Stimulated activated CD4-positive, alpha-beta T cell treated with anti-CD3 and anti-CD28 coated beads, Interleukin-15, amount 100 ng/mL, for 1 hour (primary cell): ENCODE measurements around the gene ITPA.

Source experiments
- DNase-seq, 2 donors: peaks; one replicate each; pipeline ENCODE4 v3.0.0-alpha.2; 2020; ENCODE audit warnings: low read depth in 1 of 2, low spot score in 1 of 2

The ITPA gene

GRCh38 chr20:3209257-3209945 lies at the start of gene ITPA:
Gene ITPA, plus strand, starts transcription at chr20:3209498. Its CDS starts 54 bp downstream, at chr20:3209552.
- DNase-seq: peak; percentile 21 to 43

GRCh38 chr20:3160418-3160817 lies 48.9 kb upstream of the ITPA start:
- DNase-seq: no peak

GRCh38 chr20:3161316-3162079 lies 47.8 kb upstream of the ITPA start:
- no peak for DNase-seq

GRCh38 chr20:3162080-3162611 lies 47.2 kb upstream of the ITPA start:
- DNase-seq: no peak

GRCh38 chr20:3163099-3164042 lies 45.9 kb upstream of the ITPA start:
- no peak for DNase-seq

- DNase-seq: no peak
These were observed 45.1 kb upstream of the ITPA start for GRCh38 chr20:3164043-3164762.

- DNase-seq: no peak
These were observed 44.4 kb upstream of the ITPA start for GRCh38 chr20:3164763-3165410.

GRCh38 chr20:3165473-3166337 lies 43.6 kb upstream of the ITPA start:
- no peak for DNase-seq

- no peak for DNase-seq
These were observed 42.9 kb upstream of the ITPA start for GRCh38 chr20:3166338-3166912.

GRCh38 chr20:3166913-3167342 lies 42.4 kb upstream of the ITPA start:
- DNase-seq: no peak

GRCh38 chr20:3167738-3168078 lies 41.6 kb upstream of the ITPA start:
- DNase-seq: no peak

- no peak for DNase-seq
These were observed 41.0 kb upstream of the ITPA start for GRCh38 chr20:3168079-3168828.

- no peak for DNase-seq
These were observed 40.3 kb upstream of the ITPA start for GRCh38 chr20:3168829-3169590.

- no peak for DNase-seq
These were observed 37.7 kb upstream of the ITPA start for GRCh38 chr20:3171391-3172125.

- no peak for DNase-seq
These were observed 37.0 kb upstream of the ITPA start for GRCh38 chr20:3172126-3172932.
